HG02870 (cell line): ENCODE data around the gene MEGF8.

ENCODE experiments used
- ATAC-seq: cut with Tn5 transposase; IDR thresholded peaks from one replicate; pipeline ENCODE4 v1.9.1; 2021; ENCODE audit warnings: mild to moderate bottlenecking, moderate library complexity; ENCODE audit not compliant: unreplicated experiment

The MEGF8 gene

GRCh38 chr19:42325308-42325895 is at the start of gene MEGF8:
TSS of gene MEGF8 (plus strand) at chr19:42325635. CDS start at chr19:42326244, 609 bp downstream.
- ATAC-seq, result peak; percentile 93

GRCh38 chr19:42276284-42276683 is 49.2 kb upstream of the MEGF8 start:
- no peak for ATAC-seq

GRCh38 chr19:42276821-42277220 is 48.6 kb upstream of the MEGF8 start:
- no peak for ATAC-seq

- ATAC-seq, result no peak
Observed at GRCh38 chr19:42277821-42278451, 47.5 kb upstream of the MEGF8 start.

- ATAC-seq, result no peak
Observed at GRCh38 chr19:42278452-42279154, 46.8 kb upstream of the MEGF8 start.

- no peak for ATAC-seq
Observed at GRCh38 chr19:42279155-42279901, 46.1 kb upstream of the MEGF8 start.

GRCh38 chr19:42279902-42280814 is 45.3 kb upstream of the MEGF8 start:
- no peak for ATAC-seq

GRCh38 chr19:42280815-42281145 is 44.7 kb upstream of the MEGF8 start:
- no peak for ATAC-seq

- no peak for ATAC-seq
Observed at GRCh38 chr19:42281146-42281826, 44.1 kb upstream of the MEGF8 start.

GRCh38 chr19:42281827-42282762 is 43.3 kb upstream of the MEGF8 start:
- no peak for ATAC-seq

- no peak for ATAC-seq
Observed at GRCh38 chr19:42282819-42283187, 42.6 kb upstream of the MEGF8 start.

GRCh38 chr19:42283188-42284065 is 42.0 kb upstream of the MEGF8 start:
- peak; percentile 44 for ATAC-seq

- ATAC-seq, result peak; percentile 26
Observed at GRCh38 chr19:42284066-42284501, 41.4 kb upstream of the MEGF8 start.

- ATAC-seq, result no peak
Observed at GRCh38 chr19:42284591-42285341, 40.7 kb upstream of the MEGF8 start.

- ATAC-seq, result no peak
Observed at GRCh38 chr19:42285541-42285941, 39.9 kb upstream of the MEGF8 start.

GRCh38 chr19:42285988-42286348 is 39.5 kb upstream of the MEGF8 start:
- no peak for ATAC-seq

- ATAC-seq, result no peak
Observed at GRCh38 chr19:42286349-42287016, 39.0 kb upstream of the MEGF8 start.
